HepG2 (cell line): ENCODE measurements around the gene TMEM256. TPM values are rescaled to one million over a fixed set of nuclear protein-coding genes. Genes with fewer than 3 reads are reported as not detected.

Experiments used
- ATF7-NPFF ChIP-seq: sonication (generic); formaldehyde crosslinking; IDR thresholded peaks from 2 replicates; pipeline ENCODE4 v1.8.1; 2023; ENCODE audit warnings: mild to moderate bottlenecking, low read depth, missing genetic modification reagents, moderate library complexity
- CAMTA2 ChIP-seq: sonication (generic); formaldehyde crosslinking; IDR thresholded peaks from 2 replicates; pipeline ENCODE4 v1.4.0; 2020; ENCODE audit warnings: mild to moderate bottlenecking, missing genetic modification reagents, borderline replicate concordance
- CERS6 ChIP-seq: sonication (generic); formaldehyde crosslinking; IDR thresholded peaks from 2 replicates; pipeline ENCODE4 v1.5.0; 2020; ENCODE audit warnings: missing genetic modification reagents
- FOXJ3 ChIP-seq: sonication (generic); formaldehyde crosslinking; IDR thresholded peaks from 2 replicates; pipeline ENCODE4 v1.4.0; 2020; ENCODE audit warnings: missing genetic modification reagents, mild to moderate bottlenecking, borderline replicate concordance
- HMGA1 ChIP-seq: sonication (generic); formaldehyde crosslinking; conservative IDR thresholded peaks from 2 replicates; pipeline ENCODE4 v1.4.0; 2020; ENCODE audit warnings: missing genetic modification reagents
- IKZF5 ChIP-seq: IDR thresholded peaks from 2 replicates; pipeline ENCODE4 v1.6.1; 2018; ENCODE audit warnings: missing genetic modification reagents, mild to moderate bottlenecking, missing compliant biosample characterization
- ISL2 ChIP-seq: sonication (generic); formaldehyde crosslinking; IDR thresholded peaks from 2 replicates; pipeline ENCODE4 v1.5.0; 2020; ENCODE audit warnings: missing genetic modification reagents
- MAF1 ChIP-seq: sonication (generic); formaldehyde crosslinking; IDR thresholded peaks from 2 replicates; pipeline ENCODE4 v1.5.0; 2020; ENCODE audit warnings: missing genetic modification reagents, borderline replicate concordance
- MTF2 ChIP-seq: sonication (generic); formaldehyde crosslinking; IDR thresholded peaks from 2 replicates; pipeline ENCODE4 v1.5.0; 2020; ENCODE audit warnings: missing genetic modification reagents, borderline replicate concordance
- PRDM4 ChIP-seq: sonication (generic); formaldehyde crosslinking; IDR thresholded peaks from 2 replicates; pipeline ENCODE4 v1.9.0; 2021; ENCODE audit warnings: missing genetic modification reagents, borderline replicate concordance
- RFXAP ChIP-seq: sonication (generic); formaldehyde crosslinking; IDR thresholded peaks from 2 replicates; pipeline ENCODE4 v1.4.0; 2020; ENCODE audit warnings: missing genetic modification reagents, borderline replicate concordance
- TRAFD1 ChIP-seq: sonication (generic); formaldehyde crosslinking; IDR thresholded peaks from 2 replicates; pipeline ENCODE4 v1.5.1; 2020; ENCODE audit warnings: missing genetic modification reagents, mild to moderate bottlenecking, borderline replicate concordance
- ZFP1 ChIP-seq: IDR thresholded peaks from 2 replicates; pipeline ENCODE4 v1.6.1; 2016
- ZNF18 ChIP-seq: sonication (generic); formaldehyde crosslinking; IDR thresholded peaks from 2 replicates; pipeline ENCODE4 v1.8.0; 2022; ENCODE audit warnings: mild to moderate bottlenecking, missing genetic modification reagents; ENCODE audit not compliant: insufficient replicate concordance
- ZNF251 ChIP-seq: sonication (generic); formaldehyde crosslinking; IDR thresholded peaks from 2 replicates; pipeline ENCODE4 v1.9.0; 2021; ENCODE audit warnings: mild to moderate bottlenecking, missing genetic modification reagents
- ZNF382 ChIP-seq: sonication (generic); formaldehyde crosslinking; IDR thresholded peaks from 2 replicates; pipeline ENCODE4 v1.5.0; 2020; ENCODE audit warnings: missing genetic modification reagents, mild to moderate bottlenecking, borderline replicate concordance
- ZNF790 ChIP-seq: sonication (generic); formaldehyde crosslinking; IDR thresholded peaks from 2 replicates; pipeline ENCODE4 v1.8.0; 2022; ENCODE audit warnings: missing genetic modification reagents, mild to moderate bottlenecking, borderline replicate concordance
- polyA plus RNA-seq, 8 experiments: library from polyadenylated mRNA; depleted of rRNA in 3 of 8; stranded (reverse) in 7 of 8; unstranded in 1 of 8; fragments of >200 nt; fragmentation: Illumina TruSeq in 4 of 8; extraction: Trizol in 4 of 8; gene quantifications; 2 replicates each; pipeline versions ENCODE4 v1.2.1 to v1.2.3, GENCODE V29; 2011 to 2016; ENCODE audit warnings: low read depth in 4 of 8, missing spikeins in 1 of 8, mixed read lengths in 1 of 8; ENCODE audit not compliant: insufficient read depth in 1 of 8
- total RNA-seq, 5 experiments: library from RNA; depleted of rRNA; stranded (reverse); fragments of >200 nt; fragmentation: Illumina TruSeq; extraction: Trizol; gene quantifications; 2 replicates each; pipeline ENCODE4 v1.2.3, GENCODE V29; 2016; ENCODE audit warnings: low read depth in 1 of 5

The TMEM256 gene
- total and polyA plus RNA-seq, 2 of the 13 experiments (the other 11 are each of a cell fraction or from before 2014, with no cell fraction given), result 231 to 252 TPM

GRCh38 chr17:7394452-7395191, 9.3 kb downstream of the TMEM256 start, which contains the start of gene PLSCR3 (continued):
- no peak for TF ChIP-seq TRAFD1 (CRISPR knock-in tag)
- no peak for TF ChIP-seq ZNF382
- no peak for TF ChIP-seq ZNF251
- TF ChIP-seq ZFP1, result no peak
- peak; percentile 74; the same call in 1 of the 2 replicates for TF ChIP-seq IKZF5 (CRISPR knock-in tag)
- TF ChIP-seq FOXJ3 (CRISPR knock-in tag), result no peak
- TF ChIP-seq CERS6 (CRISPR knock-in tag), result no peak
- no peak for TF ChIP-seq CAMTA2 (CRISPR knock-in tag)
- TF ChIP-seq ISL2, result peak; percentile 27; the same call in 1 of the 2 replicates
- no peak for TF ChIP-seq MTF2 (CRISPR knock-in tag)
- TF ChIP-seq ZNF18 (CRISPR knock-in tag), result no peak
- no peak for TF ChIP-seq PRDM4 (CRISPR knock-in tag)
- TF ChIP-seq ATF7-NPFF (CRISPR knock-in tag), result peak; percentile 81
- TF ChIP-seq HMGA1, result no peak
- TF ChIP-seq MAF1 (CRISPR knock-in tag), result no peak
- TF ChIP-seq ZNF790 (CRISPR knock-in tag), result peak; percentile 86; the same call in 1 of the 2 replicates
- TF ChIP-seq RFXAP (CRISPR knock-in tag), result no peak
